PC-3 (cell line): Measurements from ENCODE around the gene GRHL3. TPM values are rescaled to one million over a fixed set of nuclear protein-coding genes. Genes with fewer than 3 reads are reported as not detected.

Experiments
- ATAC-seq: fragments of 200-7000 bp; cut with Tn5 transposase; 2 replicates; pipeline ENCODE4 v1.9.1; 2020; ENCODE audit warnings: mild to moderate bottlenecking, moderate library complexity
- BruUV-seq: library from RNA; stranded (reverse); fragments of 400-500 nt; replicated peaks from 2 replicates; lab custom pipeline; 2021; lab: Mats Ljungman, UMichigan
- CTCF ChIA-PET: fragments of 300-600 bp; sonication (Branson Sonifier 250); formaldehyde crosslinking; loops from one replicate; lab custom pipeline; 2022; ENCODE audit warnings: antibody characterized with exemption; lab: Charles Lee
- POLR2A ChIA-PET: fragments of 300-600 bp; sonication (Branson Sonifier 250); formaldehyde crosslinking; loops from one replicate; lab custom pipeline; 2022; ENCODE audit warnings: antibody characterized with exemption; ENCODE audit not compliant: unreplicated experiment; lab: Charles Lee
- DNase-seq: peaks from one replicate; pipeline ENCODE4 v3.0.0-alpha.2; 2015
- H2AFZ ChIP-seq: fragments of 300-600 bp; sonication (generic); 2 replicates; pipeline ENCODE4 v1.6.0; 2016; ENCODE audit warnings: antibody characterized with exemption, low read length
- H3F3A ChIP-seq: fragments of 300-600 bp; sonication (generic); one replicate; pipeline ENCODE4 v1.6.0; 2017; ENCODE audit warnings: antibody characterized with exemption, low read length, control low read depth, mild to moderate bottlenecking; ENCODE audit not compliant: unreplicated experiment
- H3K27ac ChIP-seq: fragments of 300-600 bp; sonication (generic); 2 replicates; pipeline ENCODE4 v1.5.1; 2016; ENCODE audit warnings: mild to moderate bottlenecking, low read length
- H3K27me3 ChIP-seq: fragments of 300-600 bp; sonication (generic); 2 replicates; pipeline ENCODE4 v1.6.1; 2016; ENCODE audit warnings: low read length, mixed read lengths
- H3K36me3 ChIP-seq: fragments of 300-600 bp; sonication (generic); 2 replicates; pipeline ENCODE4 v1.6.1; 2016; ENCODE audit warnings: low read depth, mixed run types, low read length, mixed read lengths
- H3K4me1 ChIP-seq: fragments of 300-600 bp; sonication (generic); 2 replicates; pipeline ENCODE4 v1.5.1; 2016; ENCODE audit warnings: low read length; ENCODE audit not compliant: insufficient read depth
- H3K4me2 ChIP-seq: fragments of 300-600 bp; sonication (generic); 2 replicates; pipeline ENCODE4 v1.6.0; 2016; ENCODE audit warnings: low read length
- H3K4me3 ChIP-seq: fragments of 300-600 bp; sonication (generic); 2 replicates; pipeline ENCODE4 v1.5.1; 2016; ENCODE audit warnings: mild to moderate bottlenecking, low read length, mixed read lengths
- H3K79me2 ChIP-seq: fragments of 300-600 bp; sonication (generic); 2 replicates; pipeline ENCODE4 v1.6.1; 2017; ENCODE audit warnings: low read length, mixed read lengths
- H3K9ac ChIP-seq: fragments of 300-600 bp; sonication (generic); 2 replicates; pipeline ENCODE4 v1.6.0; 2016; ENCODE audit warnings: mild to moderate bottlenecking, low read length
- H3K9me2 ChIP-seq: fragments of 300-600 bp; sonication (generic); replicated peaks from 2 replicates; pipeline ENCODE4 v1.6.1; 2016; ENCODE audit warnings: mixed run types, low read length, mixed read lengths
- H3K9me3 ChIP-seq: fragments of 300-600 bp; sonication (generic); 2 replicates; pipeline ENCODE4 v1.6.1; 2016; ENCODE audit warnings: low read length, mixed read lengths
- H4K20me1 ChIP-seq: fragments of 300-600 bp; sonication (generic); 2 replicates; pipeline ENCODE4 v1.6.1; 2016; ENCODE audit warnings: low read length, mixed read lengths
- EZH2 ChIP-seq: fragments of 300-600 bp; sonication (generic); IDR thresholded peaks from one replicate; pipeline ENCODE4 v1.6.1; 2017; ENCODE audit warnings: antibody characterized with exemption, mild to moderate bottlenecking, low read length; ENCODE audit not compliant: unreplicated experiment
- EZH2phosphoT487 ChIP-seq: fragments of 300-600 bp; sonication (generic); IDR thresholded peaks from 2 replicates; pipeline ENCODE4 v1.6.1; 2018; ENCODE audit warnings: mild to moderate bottlenecking, antibody characterized with exemption, low read length, borderline replicate concordance
- intact Hi-C: fragments of 100-400 bp; cut with micrococcal nuclease; formaldehyde crosslinking; loops from 2 replicates; pipeline ENCODE4 v1.9.0; 2023
- total RNA-seq: library from RNA; depleted of rRNA; stranded (reverse); fragments of >200 nt; gene quantifications from 2 replicates; pipeline ENCODE4 v1.2.3, GENCODE V29; 2014
- TF ChIP-seq, protein P1 (sequence below): fragments of 300-600 bp; sonication (generic); conservative IDR thresholded peaks from 2 replicates; pipeline ENCODE4 v1.5.1; 2017; ENCODE audit warnings: antibody characterized with exemption, low read depth, mild to moderate bottlenecking, low read length

Gene GRHL3
- total RNA-seq, 1 experiment from 2014 or later = 3.5 TPM

DNA sequence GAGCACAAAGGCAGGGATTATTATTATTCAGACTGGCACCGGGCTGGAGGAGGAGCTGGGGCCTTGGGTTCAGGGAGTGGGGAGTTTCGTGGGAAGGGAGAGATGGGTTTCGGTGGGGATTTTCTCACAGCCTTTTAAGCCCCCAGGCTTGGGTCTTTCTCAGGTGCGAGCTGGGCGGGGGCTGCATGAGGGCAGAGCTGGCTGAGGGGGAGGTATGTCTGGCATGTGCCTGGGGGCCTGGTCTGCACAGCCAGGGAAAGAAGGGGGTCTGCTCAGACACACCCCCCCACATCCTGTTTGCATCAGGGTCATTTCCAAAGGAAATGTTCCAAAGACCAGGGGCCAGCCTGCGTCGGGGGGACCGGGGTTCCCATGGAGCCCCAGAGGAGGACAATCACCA is 21.6 kb downstream of the GRHL3 start:
- no peak for ATAC-seq
- CTCF ChIA-PET = no interaction called here
- POLR2A ChIA-PET = no interaction called here
- H3K79me2 ChIP-seq = no peaks in the 10 kb centered on the region
- no peak for DNase-seq
- no peaks in the 10 kb centered on the region for H4K20me1 ChIP-seq
- H3K9me3 ChIP-seq = no peaks in the 10 kb centered on the region
- intact Hi-C loops = no loop called here
- H2AFZ ChIP-seq = no peak overlapping the region
- H3K4me3 ChIP-seq = no peak overlapping the region
- no peaks in the 10 kb centered on the region for H3K36me3 ChIP-seq
- H3K9me2 ChIP-seq = no peaks in the 10 kb centered on the region
- no peak overlapping the region for H3K4me2 ChIP-seq
- H3K27ac ChIP-seq = no peak overlapping the region
- H3F3A ChIP-seq = no peaks in the 10 kb centered on the region
- H3K9ac ChIP-seq = no peak overlapping the region
- no TSS peak for BruUV-seq
- H3K4me1 ChIP-seq = no peaks in the 10 kb centered on the region
- no peaks in the 10 kb centered on the region for H3K27me3 ChIP-seq
- TF ChIP-seq EZH2phosphoT487 (no peak), EZH2 (no peak)
- TF ChIP-seq, protein P1, sequence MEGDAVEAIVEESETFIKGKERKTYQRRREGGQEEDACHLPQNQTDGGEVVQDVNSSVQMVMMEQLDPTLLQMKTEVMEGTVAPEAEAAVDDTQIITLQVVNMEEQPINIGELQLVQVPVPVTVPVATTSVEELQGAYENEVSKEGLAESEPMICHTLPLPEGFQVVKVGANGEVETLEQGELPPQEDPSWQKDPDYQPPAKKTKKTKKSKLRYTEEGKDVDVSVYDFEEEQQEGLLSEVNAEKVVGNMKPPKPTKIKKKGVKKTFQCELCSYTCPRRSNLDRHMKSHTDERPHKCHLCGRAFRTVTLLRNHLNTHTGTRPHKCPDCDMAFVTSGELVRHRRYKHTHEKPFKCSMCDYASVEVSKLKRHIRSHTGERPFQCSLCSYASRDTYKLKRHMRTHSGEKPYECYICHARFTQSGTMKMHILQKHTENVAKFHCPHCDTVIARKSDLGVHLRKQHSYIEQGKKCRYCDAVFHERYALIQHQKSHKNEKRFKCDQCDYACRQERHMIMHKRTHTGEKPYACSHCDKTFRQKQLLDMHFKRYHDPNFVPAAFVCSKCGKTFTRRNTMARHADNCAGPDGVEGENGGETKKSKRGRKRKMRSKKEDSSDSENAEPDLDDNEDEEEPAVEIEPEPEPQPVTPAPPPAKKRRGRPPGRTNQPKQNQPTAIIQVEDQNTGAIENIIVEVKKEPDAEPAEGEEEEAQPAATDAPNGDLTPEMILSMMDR = no peak

- no peaks in the 10 kb centered on the region for H3F3A ChIP-seq
- no peaks in the 10 kb centered on the region for H4K20me1 ChIP-seq
- BruUV-seq = no TSS peak
- intact Hi-C loops = no loop called here
- H3K79me2 ChIP-seq = no peaks in the 10 kb centered on the region
- H3K27me3 ChIP-seq = no peaks in the 10 kb centered on the region
- no peak for ATAC-seq
- H3K36me3 ChIP-seq = no peaks in the 10 kb centered on the region
- no peak overlapping the region for H3K27ac ChIP-seq
- no peaks in the 10 kb centered on the region for H3K4me1 ChIP-seq
- DNase-seq = no peak
- H3K4me3 ChIP-seq = no peak overlapping the region
- POLR2A ChIA-PET = no interaction called here
- H2AFZ ChIP-seq = no peak overlapping the region
- no peak for TF ChIP-seq EZH2
- TF ChIP-seq, protein P1 = no peak
- no peak for TF ChIP-seq EZH2phosphoT487
- no peaks in the 10 kb centered on the region for H3K9me2 ChIP-seq
- H3K4me2 ChIP-seq = no peak overlapping the region
- H3K9me3 ChIP-seq = no peaks in the 10 kb centered on the region
- no peak overlapping the region for H3K9ac ChIP-seq
- CTCF ChIA-PET = no interaction called here
Observed at GRCh38 chr1:24341260-24341659, 22.1 kb downstream of the GRHL3 start.

DNA sequence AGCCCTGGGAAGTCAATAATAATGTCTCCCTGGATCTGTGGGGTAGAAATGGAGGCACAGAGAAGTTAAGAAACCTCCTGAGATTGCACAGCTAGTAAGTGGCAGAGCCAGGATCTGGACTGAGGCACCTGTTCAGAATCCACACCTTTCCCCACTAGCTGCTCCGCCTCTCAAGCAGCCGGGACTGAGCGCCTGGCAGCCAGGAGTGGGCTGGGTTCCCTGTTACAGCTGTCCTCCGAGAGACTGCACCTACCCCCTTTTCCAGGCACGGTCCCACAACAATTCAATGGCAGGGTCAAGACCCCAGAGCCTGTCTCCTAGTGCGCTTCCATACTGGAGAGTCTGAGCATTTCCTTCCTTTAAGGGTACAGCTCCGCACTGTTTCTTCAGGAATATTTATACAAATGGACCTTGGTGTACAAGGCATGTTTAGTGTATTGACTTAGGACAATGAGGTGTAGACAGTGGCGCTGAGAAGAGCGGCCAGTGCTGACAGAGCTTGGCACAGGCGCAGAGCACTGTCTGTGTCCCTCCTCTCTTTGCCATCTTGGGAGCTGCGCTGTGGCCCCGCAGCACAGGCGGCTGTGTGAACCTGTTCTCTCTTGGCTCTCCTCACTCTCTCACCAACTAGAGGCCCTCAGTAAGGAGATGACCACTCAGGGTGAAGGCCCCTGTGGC is 24.4 kb downstream of the GRHL3 start:
- no peak overlapping the region for H2AFZ ChIP-seq
- ATAC-seq (no peak), DNase-seq (no peak)
- ChIA-PET CTCF (no interaction called here), POLR2A (no interaction called here)
- H4K20me1 ChIP-seq = no peaks in the 10 kb centered on the region
- no peaks in the 10 kb centered on the region for H3F3A ChIP-seq
- H3K27me3 ChIP-seq = no peaks in the 10 kb centered on the region
- no peaks in the 10 kb centered on the region for H3K79me2 ChIP-seq
- no peaks in the 10 kb centered on the region for H3K9me2 ChIP-seq
- intact Hi-C loops = no loop called here
- no peak overlapping the region for H3K9ac ChIP-seq
- no peaks in the 10 kb centered on the region for H3K4me1 ChIP-seq
- BruUV-seq = no TSS peak
- TF ChIP-seq, protein P1 = no peak
- TF ChIP-seq EZH2 = no peak
- no peak for TF ChIP-seq EZH2phosphoT487
- H3K9me3 ChIP-seq = no peaks in the 10 kb centered on the region
- no peaks in the 10 kb centered on the region for H3K36me3 ChIP-seq
- no peak overlapping the region for H3K4me3 ChIP-seq
- H3K4me2 ChIP-seq = no peak overlapping the region
- H3K27ac ChIP-seq = no peak overlapping the region
